AG04449 (cell line): Measurements from ENCODE around the gene PARD3B.

Experiments
- CTCF ChIA-PET: fragments of 350-600 bp; formaldehyde crosslinking; extraction: SDS; loops from one replicate; lab custom pipeline; 2021; ENCODE audit warnings: antibody characterized with exemption; lab: Yijun Ruan, JAX
- POLR2A ChIA-PET: fragments of 400-600, 350-600 bp; formaldehyde crosslinking; extraction: SDS; loops from one replicate; lab custom pipeline; 2020; ENCODE audit warnings: antibody characterized with exemption, inconsistent platforms; lab: Yijun Ruan, JAX
- DNase-seq: peaks from one replicate; pipeline ENCODE4 v3.0.0-alpha.2; 2010; ENCODE audit warnings: low read depth, low spot score
- H3K4me3 ChIP-seq: 2 replicates; pipeline ENCODE4 v1.5.1; 2011; ENCODE audit warnings: low read depth, mild to moderate bottlenecking, control low read depth, low read length
- CTCF ChIP-seq: IDR thresholded peaks from one replicate; pipeline ENCODE4 v1.5.1; 2011; ENCODE audit warnings: mild to moderate bottlenecking, moderate library complexity, low read length, control low read depth, inconsistent platforms; ENCODE audit not compliant: insufficient read depth; ENCODE audit errors: missing control alignments

The PARD3B gene

GRCh38 chr2:205069928-205070327 lies 524.7 kb downstream of the PARD3B start:
- POLR2A ChIA-PET: no interaction called here
- no peak overlapping the region for H3K4me3 ChIP-seq
- CTCF ChIA-PET: no interaction called here
- no peak for DNase-seq
- TF ChIP-seq CTCF: no peak

GRCh38 chr2:205070889-205071288 lies 525.6 kb downstream of the PARD3B start:
- H3K4me3 ChIP-seq: no peak overlapping the region
- ChIA-PET POLR2A (no interaction called here), CTCF (no interaction called here)
- TF ChIP-seq CTCF: no peak
- no peak for DNase-seq

GRCh38 chr2:205073433-205074020 lies 528.3 kb downstream of the PARD3B start:
- TF ChIP-seq CTCF: no peak
- no peak for DNase-seq
- no peak overlapping the region for H3K4me3 ChIP-seq
- POLR2A ChIA-PET: no interaction called here
- CTCF ChIA-PET: no interaction called here

- ChIA-PET POLR2A (no interaction called here), CTCF (no interaction called here)
- DNase-seq: no peak
- H3K4me3 ChIP-seq: no peak overlapping the region
- no peak for TF ChIP-seq CTCF
Observed at GRCh38 chr2:205076405-205076804, 531.1 kb downstream of the PARD3B start.

GRCh38 chr2:205077159-205077558 lies 531.9 kb downstream of the PARD3B start:
- no peak for DNase-seq
- POLR2A ChIA-PET: no interaction called here
- CTCF ChIA-PET: no interaction called here
- no peak overlapping the region for H3K4me3 ChIP-seq
- no peak for TF ChIP-seq CTCF

- DNase-seq: no peak
- no peak overlapping the region for H3K4me3 ChIP-seq
- ChIA-PET POLR2A (no interaction called here), CTCF (no interaction called here)
- TF ChIP-seq CTCF: no peak
Observed at GRCh38 chr2:205078762-205079161, 533.5 kb downstream of the PARD3B start.
